Activated T-helper 17 cell treated with anti-CD3 and anti-CD28 coated beads, Interleukin-2, amount 50 U/mL, for 72 hours (primary cell): ENCODE results near the gene SURF1. TPM values are rescaled to one million over a fixed set of nuclear protein-coding genes. Genes with fewer than 3 reads are reported as not detected.
A peak's percentile ranks its signal among the peaks of the same experiment; 100 is the strongest.

Experiments
- ATAC-seq: fragments of 150-1000 bp; cut with Tn5 transposase; replicated peaks from 2 replicates; pipeline ENCODE4 v1.10.0; 2021; ENCODE audit warnings: mild to moderate bottlenecking, moderate library complexity
- H3K27ac Mint-ChIP-seq: one replicate; pipeline ENCODE4 v1.8.0; 2022; ENCODE audit warnings: mixed read lengths
- H3K27me3 Mint-ChIP-seq: one replicate; pipeline ENCODE4 v1.8.0; 2022; ENCODE audit warnings: mixed read lengths
- H3K36me3 Mint-ChIP-seq: one replicate; pipeline ENCODE4 v1.8.0; 2022; ENCODE audit warnings: low read depth, mild to moderate bottlenecking, mixed read lengths
- H3K4me1 Mint-ChIP-seq: one replicate; pipeline ENCODE4 v1.8.0; 2022; ENCODE audit warnings: mixed read lengths
- H3K4me3 Mint-ChIP-seq: one replicate; pipeline ENCODE4 v1.8.0; 2022; ENCODE audit warnings: mild to moderate bottlenecking, mixed read lengths
- H3K9me3 Mint-ChIP-seq: one replicate; pipeline ENCODE4 v1.8.0; 2022; ENCODE audit warnings: mixed read lengths
- total RNA-seq, 2 donors: library from RNA; stranded (reverse); gene quantifications; one replicate each; pipeline ENCODE4 v1.2.3, GENCODE V29; 2022

Gene SURF1
- total RNA-seq, 2 donors from 2014 or later: 13.9 to 25.4 TPM

DNA sequence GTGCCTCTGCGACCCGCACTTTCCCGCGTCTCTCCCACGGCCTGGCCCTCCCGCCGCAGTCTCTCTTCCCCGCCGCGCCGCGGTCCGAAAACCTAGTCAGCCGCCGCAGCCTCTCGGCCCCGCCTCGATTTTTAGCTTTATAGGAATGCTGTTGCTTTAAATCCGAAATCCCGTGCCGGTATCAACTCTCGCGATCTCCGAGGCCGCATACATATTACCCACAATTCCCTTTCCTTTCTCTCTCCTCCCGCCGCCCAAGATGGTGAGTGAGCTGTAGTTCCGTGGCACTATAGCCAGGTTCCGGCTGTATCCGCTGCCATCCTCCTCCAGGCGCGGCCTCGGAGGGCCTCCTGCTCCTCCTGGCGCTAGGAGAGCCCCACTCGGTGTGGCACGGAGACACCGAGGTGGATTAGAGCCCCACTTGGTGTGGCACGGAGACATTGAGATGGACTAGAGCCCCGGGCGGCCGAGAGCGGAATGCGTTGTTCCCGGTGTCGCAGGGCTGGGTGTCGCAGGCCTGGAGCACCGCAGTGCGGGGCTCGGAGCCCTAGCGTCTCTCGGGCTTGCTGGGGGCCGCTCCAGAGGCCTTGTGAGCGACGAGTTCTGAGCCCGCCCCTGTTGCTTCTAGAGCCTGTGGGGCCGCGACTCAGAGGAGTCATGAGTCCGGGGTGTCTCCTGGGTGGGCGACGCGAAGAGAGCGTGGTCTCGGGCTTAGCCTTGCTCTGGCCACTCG is 8.1 kb downstream of the SURF1 start, which contains the start of the genes MED22 and RPL7A:
MED22 (minus strand) TSS at position 147 of the 733 bp plus-strand sequence. CDS start 1,469 bp downstream, outside the sequence.
RPL7A (plus strand) TSS at position 234 of the 733 bp plus-strand sequence; CDS start at position 260, 26 bp downstream.
- peaks cover 93% of the 10 kb centered on the region for H3K36me3 Mint-ChIP-seq
- no peaks in the 10 kb centered on the region for H3K9me3 Mint-ChIP-seq
- H3K4me1 Mint-ChIP-seq: peaks cover 27% of the 10 kb centered on the region
- H3K4me3 Mint-ChIP-seq: peak within 1 kb of the TSS; percentile 93
- H3K27me3 Mint-ChIP-seq: no peaks in the 10 kb centered on the region
- peak within 1 kb of the TSS; percentile 99 for H3K27ac Mint-ChIP-seq
- ATAC-seq: peak; percentile 86

GRCh38 chr9:133347515-133347984 is 8.7 kb downstream of the SURF1 start:
- peak; percentile 54 for ATAC-seq
- no peaks in the 10 kb centered on the region for H3K9me3 Mint-ChIP-seq
- peak overlapping the region; percentile 99 for H3K27ac Mint-ChIP-seq
- peaks cover 88% of the 10 kb centered on the region for H3K36me3 Mint-ChIP-seq
- H3K27me3 Mint-ChIP-seq: no peaks in the 10 kb centered on the region
- peaks cover 24% of the 10 kb centered on the region for H3K4me1 Mint-ChIP-seq
- H3K4me3 Mint-ChIP-seq: peak overlapping the region; percentile 93

DNA sequence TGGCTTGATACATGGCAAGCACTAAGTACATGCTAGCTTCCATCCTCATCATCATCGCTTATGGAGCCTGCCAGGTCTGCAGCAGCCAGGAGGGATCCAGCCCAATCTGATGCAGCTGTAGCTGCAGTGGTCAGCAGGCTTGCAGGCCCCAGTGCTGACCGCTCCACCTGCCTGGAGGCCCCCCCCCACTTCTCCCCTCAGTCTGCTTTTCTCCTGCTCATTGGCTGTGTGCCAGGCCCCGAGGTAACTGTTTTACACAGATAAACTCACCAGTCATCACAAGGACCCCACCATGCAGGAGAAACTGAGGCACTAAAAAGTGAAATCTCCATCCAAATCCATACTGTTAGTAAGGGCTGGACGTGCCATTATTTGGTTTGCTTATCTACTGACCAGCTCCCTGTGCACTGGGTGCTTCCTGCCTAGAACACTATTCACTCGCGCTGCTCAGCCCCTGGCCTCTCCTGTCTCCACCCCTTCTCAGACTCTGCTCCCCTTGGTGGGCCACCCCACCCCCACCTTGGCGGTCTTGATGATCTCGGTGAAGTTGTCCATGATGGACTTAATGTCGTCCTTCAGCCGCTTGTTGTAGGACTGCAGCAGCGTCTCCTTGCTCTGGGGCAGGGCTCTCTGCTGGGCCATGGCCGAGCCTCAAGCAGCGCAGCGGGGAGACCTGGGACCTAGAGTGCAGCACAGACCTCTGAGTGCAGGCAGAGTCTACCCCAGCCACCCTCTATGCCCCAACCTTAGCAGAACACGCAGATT is 10.1 kb downstream of the SURF1 start:
- Mint-ChIP-seq H3K27ac (peak overlapping the region; percentile 89), H3K9me3 (no peaks in the 10 kb centered on the region), H3K4me3 (peak overlapping the region; percentile 93), H3K4me1 (peaks cover 24% of the 10 kb centered on the region), H3K36me3 (peaks cover 88% of the 10 kb centered on the region), H3K27me3 (no peaks in the 10 kb centered on the region)
- ATAC-seq: no peak

DNA sequence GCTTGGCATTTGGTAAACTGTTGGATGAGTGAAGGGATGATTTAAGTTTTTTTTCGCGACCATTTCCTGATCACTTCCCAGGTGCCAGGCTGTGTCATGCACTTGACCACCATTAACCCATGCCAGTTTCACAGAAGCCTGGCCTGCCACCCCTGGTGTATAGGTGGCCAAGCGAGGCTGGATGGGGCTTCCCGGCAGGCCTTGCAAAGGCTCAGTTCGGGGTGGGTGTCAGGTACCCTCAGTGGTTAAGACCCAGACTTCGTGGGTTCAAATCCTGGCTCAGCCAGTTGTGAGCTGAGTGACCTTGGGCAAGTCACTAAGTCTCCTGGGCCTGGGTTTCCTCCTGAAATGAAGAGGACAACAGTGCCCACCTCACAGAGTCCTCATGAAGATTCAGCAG is 10.7 kb downstream of the SURF1 start:
- Mint-ChIP-seq H3K4me1 (peaks cover 24% of the 10 kb centered on the region), H3K4me3 (no peak overlapping the region), H3K36me3 (peaks cover 88% of the 10 kb centered on the region), H3K9me3 (no peaks in the 10 kb centered on the region), H3K27me3 (no peaks in the 10 kb centered on the region), H3K27ac (no peak overlapping the region)
- ATAC-seq: no peak

- Mint-ChIP-seq H3K27me3 (no peaks in the 10 kb centered on the region), H3K4me3 (no peak overlapping the region), H3K36me3 (peaks cover 87% of the 10 kb centered on the region), H3K4me1 (peaks cover 22% of the 10 kb centered on the region), H3K27ac (no peak overlapping the region), H3K9me3 (no peaks in the 10 kb centered on the region)
- ATAC-seq: no peak
These were observed 11.3 kb downstream of the SURF1 start for GRCh38 chr9:133344979-133345378.

- H3K27ac Mint-ChIP-seq: no peak overlapping the region
- H3K4me3 Mint-ChIP-seq: no peak overlapping the region
- peaks cover 13% of the 10 kb centered on the region for H3K4me1 Mint-ChIP-seq
- H3K9me3 Mint-ChIP-seq: no peaks in the 10 kb centered on the region
- no peaks in the 10 kb centered on the region for H3K27me3 Mint-ChIP-seq
- no peak for ATAC-seq
- peaks cover 87% of the 10 kb centered on the region for H3K36me3 Mint-ChIP-seq
These were observed 12.2 kb downstream of the SURF1 start for GRCh38 chr9:133344071-133344470.

DNA sequence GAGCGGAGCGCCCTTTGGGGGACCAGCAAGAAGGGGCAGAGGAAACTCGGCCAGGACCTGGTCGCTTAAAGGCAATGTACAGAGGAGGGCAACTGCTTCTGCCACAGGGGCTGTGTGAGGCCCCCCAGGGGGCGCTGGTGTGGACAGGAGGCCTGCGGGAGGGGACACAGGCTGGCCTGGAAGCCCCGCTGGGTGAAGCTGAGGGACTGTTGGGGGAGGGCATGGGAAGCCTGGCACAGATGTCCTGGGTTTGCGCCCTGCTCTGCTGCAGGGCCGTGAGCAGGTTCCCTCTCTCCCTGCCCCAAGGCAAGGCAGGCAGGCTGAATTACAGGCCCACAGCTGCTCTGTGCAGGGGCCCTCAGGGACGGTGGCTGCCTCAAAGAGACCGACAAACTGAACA is 13.7 kb downstream of the SURF1 start:
- H3K4me1 Mint-ChIP-seq: peaks cover 10% of the 10 kb centered on the region
- no peak overlapping the region for H3K27ac Mint-ChIP-seq
- H3K9me3 Mint-ChIP-seq: no peaks in the 10 kb centered on the region
- peaks cover 83% of the 10 kb centered on the region for H3K36me3 Mint-ChIP-seq
- H3K4me3 Mint-ChIP-seq: no peak overlapping the region
- ATAC-seq: no peak
- no peaks in the 10 kb centered on the region for H3K27me3 Mint-ChIP-seq

GRCh38 chr9:133342069-133342406 is 14.2 kb downstream of the SURF1 start:
- no peak for ATAC-seq
- H3K27ac Mint-ChIP-seq: peak overlapping the region; percentile 43
- no peaks in the 10 kb centered on the region for H3K27me3 Mint-ChIP-seq
- peaks cover 8% of the 10 kb centered on the region for H3K4me1 Mint-ChIP-seq
- H3K4me3 Mint-ChIP-seq: no peak overlapping the region
- no peaks in the 10 kb centered on the region for H3K9me3 Mint-ChIP-seq
- H3K36me3 Mint-ChIP-seq: peaks cover 80% of the 10 kb centered on the region

GRCh38 chr9:133341369-133342068 is 14.8 kb downstream of the SURF1 start:
- Mint-ChIP-seq H3K27me3 (no peaks in the 10 kb centered on the region), H3K36me3 (peaks cover 75% of the 10 kb centered on the region), H3K27ac (peak overlapping the region; percentile 43), H3K4me3 (no peak overlapping the region), H3K4me1 (peaks cover 3% of the 10 kb centered on the region), H3K9me3 (no peaks in the 10 kb centered on the region)
- ATAC-seq: no peak

- Mint-ChIP-seq H3K4me1 (no peaks in the 10 kb centered on the region), H3K36me3 (peaks cover 75% of the 10 kb centered on the region), H3K27ac (peak overlapping the region; percentile 24), H3K9me3 (no peaks in the 10 kb centered on the region), H3K27me3 (no peaks in the 10 kb centered on the region), H3K4me3 (no peak overlapping the region)
- ATAC-seq: no peak
These were observed 15.4 kb downstream of the SURF1 start for GRCh38 chr9:133340916-133341315.

- no peak for ATAC-seq
- Mint-ChIP-seq H3K4me1 (no peaks in the 10 kb centered on the region), H3K27me3 (no peaks in the 10 kb centered on the region), H3K36me3 (peaks cover 75% of the 10 kb centered on the region), H3K27ac (peak overlapping the region; percentile 24), H3K4me3 (no peak overlapping the region), H3K9me3 (no peaks in the 10 kb centered on the region)
These were observed 16.0 kb downstream of the SURF1 start for GRCh38 chr9:133340256-133340655.

GRCh38 chr9:133339641-133340040 is 16.6 kb downstream of the SURF1 start:
- Mint-ChIP-seq H3K27ac (peak overlapping the region; percentile 24), H3K27me3 (no peaks in the 10 kb centered on the region), H3K36me3 (peaks cover 75% of the 10 kb centered on the region), H3K4me1 (no peaks in the 10 kb centered on the region), H3K4me3 (no peak overlapping the region), H3K9me3 (no peaks in the 10 kb centered on the region)
- ATAC-seq: no peak

DNA sequence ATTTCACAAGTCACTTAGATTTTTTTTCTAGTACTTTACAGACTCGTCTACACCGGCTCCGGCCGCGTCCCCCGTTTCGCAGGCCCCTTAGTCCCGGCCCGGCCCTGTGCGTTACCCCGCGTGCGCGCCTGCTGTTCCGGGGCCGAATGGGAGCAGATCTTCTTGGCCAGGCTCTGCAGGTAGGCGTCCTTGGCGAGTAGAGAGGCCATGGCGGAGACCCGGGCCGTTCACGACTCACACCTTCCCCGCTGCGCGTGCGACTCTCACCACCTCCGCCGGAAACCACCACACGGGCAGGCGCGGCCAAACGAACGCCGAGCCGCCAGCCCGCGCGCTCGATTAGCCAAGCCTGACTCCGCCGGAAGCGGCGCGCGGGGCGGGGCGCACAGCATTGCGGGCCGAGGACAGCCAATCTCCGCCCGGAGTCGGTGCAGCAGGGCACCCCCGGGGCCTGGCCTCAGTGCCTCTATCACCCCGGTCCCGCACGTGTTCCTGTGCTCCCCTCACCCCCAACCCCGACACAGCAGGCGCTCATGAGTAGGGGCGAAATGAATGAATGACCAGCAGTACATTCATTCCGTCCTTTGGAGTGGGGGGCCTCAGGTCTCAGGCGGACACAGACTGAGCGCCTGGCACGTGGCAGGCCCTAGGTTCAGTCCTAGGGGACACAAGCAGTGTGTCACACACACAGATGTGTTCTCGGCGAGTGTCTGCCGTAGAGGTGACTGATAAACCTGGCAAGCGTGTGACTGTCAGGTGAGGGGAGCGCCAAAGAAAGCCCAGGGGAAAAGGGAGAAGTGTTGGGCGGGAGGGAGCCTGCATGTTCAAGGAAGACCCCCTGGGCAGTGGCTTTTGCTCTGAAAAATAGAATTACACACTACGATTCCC is 20.1 kb downstream of the SURF1 start, which contains the start of gene SURF6:
SURF6 (minus strand) TSS at position 265 of the 888 bp plus-strand sequence; CDS start at position 209, 56 bp downstream.
- H3K27ac Mint-ChIP-seq: peak within 1 kb of the TSS; percentile 89
- peaks cover 84% of the 10 kb centered on the region for H3K36me3 Mint-ChIP-seq
- no peaks in the 10 kb centered on the region for H3K4me1 Mint-ChIP-seq
- no peaks in the 10 kb centered on the region for H3K9me3 Mint-ChIP-seq
- H3K4me3 Mint-ChIP-seq: peak within 1 kb of the TSS; percentile 93
- peak; percentile 96 for ATAC-seq
- H3K27me3 Mint-ChIP-seq: no peaks in the 10 kb centered on the region
